ENCODE measurements around the gene GAREM1. TPM values are rescaled to one million over a fixed set of nuclear protein-coding genes. Genes with fewer than 3 reads are reported as not detected.

The GAREM1 gene
- total RNA-seq (10 to 100 TPM in 1 of 4 donors, 1 to 10 TPM in 3; 7.2 to 10.3 (median 9.5) TPM), polyA plus RNA-seq (1 to 10 TPM; 2.3 to 3.4 (median 2.4) TPM)
- long read RNA-seq, donor 1, full-length matches to known transcripts: 2 of 8 reads
- long read RNA-seq, donor 1, partial matches to known transcripts: 3 of 8 reads
- long read RNA-seq, donor 1, other reads (novel, unspliced or antisense): 3 of 8 reads
- long read RNA-seq, donor 2, partial matches to known transcripts: 3 of 13 reads
- long read RNA-seq, donor 2, other reads (novel, unspliced or antisense): 6 of 13 reads

- H3K36me3 ChIP-seq (ENCODE audit: insufficient read depth in 1 of 2, low read depth in 1 of 2): no peaks in the 10 kb centered on the region
- TF ChIP-seq CTCF (IDR thresholded peaks at IDR 0.05): peak; percentile 89
- intact Hi-C loops (cut with DNase I): loop anchor here (2.0 to 10.0 kb wide), 8 partner anchors 61 to 376 kb away; partner anchors contain the start of gene RNF138 (in 1 of the 2)
- H3K27ac ChIP-seq: peak within 1 kb of the TSS; percentile 79
- H3K9me3 ChIP-seq: no peaks in the 10 kb centered on the region
- peak; percentile 95 to 98 for DNase-seq
- H3K4me1 ChIP-seq: peaks cover 13% of the 10 kb centered on the region
- 1 to 2% (median 1%) methylated on average over 63 to 82 of the region's 82 CpGs for WGBS, 3 donors
- H3K4me3 ChIP-seq: peak within 1 kb of the TSS; percentile 78
- H3K27me3 ChIP-seq (ENCODE audit: insufficient read depth in 3 of 3, low read length in 2 of 3): no peaks in the 10 kb centered on the region
- peak; percentile 93 to 97 (median 96) for ATAC-seq
These were observed at the start of gene GAREM1 for GRCh38 chr18:32470714-32471633. TSS of gene GAREM1 (minus strand) at chr18:32470882. CDS start at chr18:32470428, 454 bp downstream.

GRCh38 chr18:32511147-32511546, 40.5 kb upstream of the GAREM1 start:
- 85 to 93% (median 91%) methylated on average over 7 of the region's 7 CpGs for WGBS, 3 donors
- no peak overlapping the region for H3K27ac ChIP-seq
- no peaks in the 10 kb centered on the region for H3K36me3 ChIP-seq (ENCODE audit: insufficient read depth in 1 of 2, low read depth in 1 of 2)
- intact Hi-C loops (cut with DNase I): no loop called here
- H3K9me3 ChIP-seq: no peaks in the 10 kb centered on the region
- no peaks in the 10 kb centered on the region for H3K4me1 ChIP-seq
- no peaks in the 10 kb centered on the region for H3K27me3 ChIP-seq (ENCODE audit: insufficient read depth in 3 of 3, low read length in 2 of 3)
- H3K4me3 ChIP-seq: no peak overlapping the region
- ATAC-seq: no peak
- TF ChIP-seq CTCF (IDR thresholded peaks at IDR 0.05): no peak
- no peak for DNase-seq

GRCh38 chr18:32509111-32509510, 38.4 kb upstream of the GAREM1 start:
- ATAC-seq: no peak
- H3K9me3 ChIP-seq: no peaks in the 10 kb centered on the region
- DNase-seq: no peak
- no peak for TF ChIP-seq CTCF (IDR thresholded peaks at IDR 0.05)
- intact Hi-C loops (cut with DNase I): no loop called here
- no peak overlapping the region for H3K4me3 ChIP-seq
- no peaks in the 10 kb centered on the region for H3K36me3 ChIP-seq (ENCODE audit: insufficient read depth in 1 of 2, low read depth in 1 of 2)
- no peaks in the 10 kb centered on the region for H3K27me3 ChIP-seq (ENCODE audit: insufficient read depth in 3 of 3, low read length in 2 of 3)
- H3K4me1 ChIP-seq: no peaks in the 10 kb centered on the region
- WGBS, 3 donors: 76 to 79% (median 76%) methylated on average over 3 of the region's 3 CpGs
- H3K27ac ChIP-seq: no peak overlapping the region

DNA sequence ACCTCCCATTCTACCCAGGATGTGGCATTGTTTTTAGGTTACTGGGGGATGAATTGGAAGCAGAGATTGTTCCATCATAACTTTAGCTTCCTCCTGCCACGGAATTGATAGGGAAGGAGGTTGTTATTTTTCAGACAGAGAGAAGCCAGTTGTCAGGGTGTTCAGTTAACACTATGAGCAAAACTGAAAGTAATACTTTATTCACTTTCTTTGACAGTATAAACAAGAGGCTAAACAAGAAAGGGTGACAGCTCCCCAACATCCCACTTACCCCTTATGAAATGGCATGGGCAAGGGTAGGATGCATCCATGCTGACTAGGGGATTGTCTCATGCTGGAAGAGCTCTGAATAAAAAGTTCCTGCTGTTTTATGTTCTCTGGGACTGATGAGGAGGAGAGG, 36.4 kb upstream of the GAREM1 start:
- WGBS, 3 donors: 45 to 61% (median 60%) methylated on average over 1 of the region's 1 CpG
- no peak for TF ChIP-seq CTCF (IDR thresholded peaks at IDR 0.05)
- no peak overlapping the region for H3K4me3 ChIP-seq
- H3K27me3 ChIP-seq (ENCODE audit: insufficient read depth in 3 of 3, low read length in 2 of 3): no peaks in the 10 kb centered on the region
- intact Hi-C loops (cut with DNase I): no loop called here
- H3K4me1 ChIP-seq: no peaks in the 10 kb centered on the region
- no peak for ATAC-seq
- no peaks in the 10 kb centered on the region for H3K36me3 ChIP-seq (ENCODE audit: insufficient read depth in 1 of 2, low read depth in 1 of 2)
- no peaks in the 10 kb centered on the region for H3K9me3 ChIP-seq
- DNase-seq: no peak
- no peak overlapping the region for H3K27ac ChIP-seq

All from psoas muscle (tissue), 8 donors.